Stimulated activated memory B cell treated with anti-CD40 and anti-IgM and Interleukin-4, amounts not matched to agents 10 μg/mL and 1 μg/mL and 100 μg/mL, for 72 hours (primary cell): ENCODE data around the gene CXCR2.
"Not testable (repeated sequence)": the region's sequence is repeated elsewhere in the genome, so short reads cannot be mapped to it uniquely, and the experiment has no call there.

Experiments used
- ATAC-seq: fragments of 150-1000 bp; cut with Tn5 transposase; 2 replicates; pipeline ENCODE4 v1.10.0; 2021
- H3K27ac Mint-ChIP-seq: one replicate; pipeline ENCODE4 v1.8.0; 2022; ENCODE audit warnings: mild to moderate bottlenecking, mixed read lengths
- H3K27me3 Mint-ChIP-seq: one replicate; pipeline ENCODE4 v1.8.0; 2022; ENCODE audit warnings: mixed read lengths
- H3K36me3 Mint-ChIP-seq: one replicate; pipeline ENCODE4 v1.8.0; 2022; ENCODE audit warnings: mixed read lengths
- H3K4me1 Mint-ChIP-seq: one replicate; pipeline ENCODE4 v1.8.0; 2022; ENCODE audit warnings: mixed read lengths
- H3K4me3 Mint-ChIP-seq: one replicate; pipeline ENCODE4 v1.8.0; 2022; ENCODE audit warnings: mild to moderate bottlenecking, moderate library complexity, mixed read lengths
- H3K9me3 Mint-ChIP-seq: one replicate; pipeline ENCODE4 v1.8.0; 2022; ENCODE audit warnings: mixed read lengths

The CXCR2 gene

DNA sequence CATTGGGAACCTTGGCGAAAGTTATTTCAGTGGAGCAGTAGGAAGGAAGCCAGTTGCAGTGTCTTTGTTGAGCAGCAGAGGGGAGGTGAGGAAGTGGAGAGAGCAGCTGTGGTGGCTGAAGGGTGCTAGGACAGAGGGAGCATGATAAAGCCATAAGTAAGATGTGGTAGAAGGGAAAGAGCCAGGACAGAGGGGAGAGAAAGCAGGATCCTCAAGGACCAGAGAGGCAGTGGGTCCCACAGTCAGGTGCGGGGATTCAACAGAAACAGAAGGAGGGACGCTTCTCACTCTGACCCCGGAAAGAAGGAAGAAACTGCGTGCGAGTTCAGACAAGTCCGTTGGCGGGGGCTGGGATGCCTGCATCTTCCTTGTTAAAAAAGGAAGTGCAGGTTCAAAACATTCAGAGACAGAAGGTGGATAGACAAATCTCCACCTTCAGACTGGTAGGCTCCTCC lies at the start of gene CXCR2:
TSS of gene CXCR2 (plus strand) at position 403 of the 455 bp plus-strand sequence. CDS start 8,774 bp downstream, outside the sequence.
- no peak within 1 kb of the TSS for H3K27ac Mint-ChIP-seq
- H3K9me3 Mint-ChIP-seq: peaks cover 2% of the 10 kb centered on the region
- H3K27me3 Mint-ChIP-seq: peaks cover 40% of the 10 kb centered on the region
- no peak for ATAC-seq
- H3K36me3 Mint-ChIP-seq: no peaks in the 10 kb centered on the region
- H3K4me1 Mint-ChIP-seq: peaks cover 11% of the 10 kb centered on the region
- no peak within 1 kb of the TSS for H3K4me3 Mint-ChIP-seq

DNA sequence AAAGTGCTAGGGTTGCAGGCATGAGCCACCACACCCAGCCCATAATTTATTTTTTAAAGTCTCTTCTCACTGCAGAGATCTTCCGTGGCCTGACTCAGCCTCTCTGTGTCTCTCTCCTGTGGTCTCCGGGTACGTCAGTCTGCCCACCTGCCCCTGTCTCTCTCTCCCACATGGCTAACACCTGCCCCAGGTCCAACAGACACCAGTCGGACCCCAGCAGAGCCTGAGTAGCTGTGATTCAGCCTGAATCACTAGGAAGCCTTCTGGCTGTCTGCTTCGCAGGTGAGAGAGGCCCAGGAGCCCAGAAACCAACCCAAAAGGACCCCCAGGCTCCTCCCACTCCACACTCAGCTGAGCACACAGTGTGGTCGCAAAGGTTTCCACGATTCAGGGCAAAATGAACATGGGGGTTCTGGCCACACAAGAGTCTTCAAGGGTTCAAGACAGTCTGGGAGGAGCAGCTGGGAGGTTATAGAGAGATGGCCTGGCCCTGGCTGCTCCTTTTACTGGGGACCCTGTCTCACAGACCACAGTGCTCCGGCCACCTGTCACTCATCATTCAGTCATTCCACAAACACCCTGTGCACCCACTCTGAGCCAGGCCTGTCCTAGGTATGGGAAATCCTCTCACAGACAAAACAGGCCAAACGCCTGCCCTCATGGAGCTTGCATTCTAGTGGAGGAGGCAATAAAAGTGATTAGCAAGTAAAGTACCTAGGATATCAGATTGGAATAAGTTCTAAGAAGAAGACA lies 48.2 kb upstream of the CXCR2 start:
- Mint-ChIP-seq H3K27ac (no peak overlapping the region), H3K27me3 (peaks cover 45% of the 10 kb centered on the region), H3K4me1 (peaks cover 16% of the 10 kb centered on the region), H3K36me3 (no peaks in the 10 kb centered on the region), H3K9me3 (peaks cover 2% of the 10 kb centered on the region), H3K4me3 (no peak overlapping the region)
- no peak for ATAC-seq

GRCh38 chr2:218079943-218080913 lies 45.6 kb upstream of the CXCR2 start:
- ATAC-seq: peak; percentile 15
- H3K9me3 Mint-ChIP-seq: peaks cover 2% of the 10 kb centered on the region
- H3K4me1 Mint-ChIP-seq: peaks cover 16% of the 10 kb centered on the region
- no peak overlapping the region for H3K27ac Mint-ChIP-seq
- peaks cover 27% of the 10 kb centered on the region for H3K27me3 Mint-ChIP-seq
- no peaks in the 10 kb centered on the region for H3K36me3 Mint-ChIP-seq
- no peak overlapping the region for H3K4me3 Mint-ChIP-seq

DNA sequence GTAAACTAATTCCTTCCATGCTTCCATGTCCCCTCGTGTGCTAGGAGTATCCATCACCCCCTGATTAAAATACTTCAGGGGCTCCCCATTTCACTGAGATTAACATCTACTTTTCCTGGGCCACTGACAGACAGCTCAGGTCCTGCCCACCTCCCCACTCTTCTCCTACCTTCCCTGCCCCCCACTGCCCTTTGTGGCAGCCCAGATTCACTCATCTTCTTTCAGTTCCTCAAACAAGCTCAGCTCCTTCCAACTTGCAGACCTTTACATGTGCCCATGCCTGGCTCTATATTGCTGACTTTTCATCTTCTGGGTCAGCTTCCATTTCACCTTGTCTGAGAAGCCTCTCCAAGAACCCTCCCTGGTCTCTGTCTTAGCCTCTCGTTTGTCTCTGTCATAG lies 44.8 kb upstream of the CXCR2 start:
- Mint-ChIP-seq H3K4me3 (no peak overlapping the region), H3K4me1 (peaks cover 16% of the 10 kb centered on the region), H3K36me3 (peaks cover 1% of the 10 kb centered on the region), H3K9me3 (peaks cover 4% of the 10 kb centered on the region), H3K27me3 (peaks cover 23% of the 10 kb centered on the region), H3K27ac (no peak overlapping the region)
- ATAC-seq: peak; percentile 89

- Mint-ChIP-seq H3K4me1 (peaks cover 16% of the 10 kb centered on the region), H3K27me3 (peaks cover 30% of the 10 kb centered on the region), H3K9me3 (peaks cover 10% of the 10 kb centered on the region), H3K36me3 (peaks cover 7% of the 10 kb centered on the region), H3K4me3 (no peak overlapping the region), H3K27ac (no peak overlapping the region)
- ATAC-seq: no peak
These were observed 44.1 kb upstream of the CXCR2 start for GRCh38 chr2:218081695-218082094.

DNA sequence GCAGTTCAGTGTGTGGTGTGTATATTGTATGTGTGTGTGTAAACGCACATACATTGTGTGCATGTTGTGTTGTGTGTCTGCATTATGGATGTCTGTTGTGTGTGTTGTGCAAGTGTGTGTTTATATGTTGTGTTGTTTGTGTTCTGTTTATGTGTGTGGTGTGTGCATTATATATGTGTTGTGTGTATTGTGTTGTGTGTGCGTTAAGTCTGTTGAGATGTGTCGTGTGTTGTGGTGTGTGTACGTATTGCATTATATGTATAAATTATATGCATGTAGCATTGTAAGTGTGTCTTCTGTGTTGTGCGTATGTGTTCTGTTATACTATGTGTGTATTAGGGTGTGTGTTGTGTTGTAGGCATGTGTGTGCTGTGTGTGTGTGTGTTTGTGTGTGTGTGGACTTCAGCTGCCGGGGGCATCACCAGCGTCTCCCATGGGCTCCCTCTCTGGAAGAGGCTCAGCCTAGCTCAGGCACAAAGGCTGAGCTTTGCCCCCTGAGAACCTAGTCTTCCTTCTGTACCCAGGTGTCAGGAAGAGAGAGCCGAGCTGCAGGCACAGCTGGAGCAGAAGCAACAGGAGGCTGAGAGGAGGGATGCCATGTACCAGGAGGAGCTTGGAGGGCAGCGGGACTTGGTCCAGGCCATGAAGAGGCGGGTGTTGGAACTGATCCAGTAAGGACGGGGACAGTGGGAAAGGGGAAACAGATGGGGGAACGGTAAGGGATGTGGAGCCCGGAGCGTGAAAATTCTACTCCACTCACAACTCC lies 43.1 kb upstream of the CXCR2 start:
- ATAC-seq: no peak
- peaks cover 16% of the 10 kb centered on the region for H3K4me1 Mint-ChIP-seq

DNA sequence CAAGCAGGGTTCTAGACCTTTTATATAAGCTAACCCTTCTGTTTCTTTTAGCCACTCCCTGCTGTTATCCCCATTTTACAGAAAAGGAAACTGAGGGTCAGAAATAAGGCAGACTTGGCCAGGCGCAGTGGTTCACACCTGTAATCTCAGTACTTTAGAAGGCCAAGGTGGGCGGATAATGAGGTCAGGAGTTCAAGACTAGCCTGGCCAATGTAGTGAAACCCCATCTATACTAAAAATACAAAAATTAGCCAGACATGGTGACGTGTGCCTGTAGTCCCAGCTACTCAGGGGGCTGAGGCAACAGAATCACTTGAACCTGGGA lies 42.5 kb upstream of the CXCR2 start:
- H3K36me3 Mint-ChIP-seq: peaks cover 8% of the 10 kb centered on the region
- peaks cover 10% of the 10 kb centered on the region for H3K9me3 Mint-ChIP-seq
- H3K27ac Mint-ChIP-seq: no peak overlapping the region
- ATAC-seq: no peak
- H3K27me3 Mint-ChIP-seq: peaks cover 32% of the 10 kb centered on the region
- no peak overlapping the region for H3K4me3 Mint-ChIP-seq
- H3K4me1 Mint-ChIP-seq: peaks cover 16% of the 10 kb centered on the region

More for the DNA sequence above, 43.1 kb upstream of the CXCR2 start:
- Mint-ChIP-seq H3K27me3 (peaks cover 32% of the 10 kb centered on the region), H3K36me3 (peaks cover 8% of the 10 kb centered on the region), H3K9me3 (peaks cover 10% of the 10 kb centered on the region), H3K27ac (no peak overlapping the region), H3K4me3 (no peak overlapping the region)

DNA sequence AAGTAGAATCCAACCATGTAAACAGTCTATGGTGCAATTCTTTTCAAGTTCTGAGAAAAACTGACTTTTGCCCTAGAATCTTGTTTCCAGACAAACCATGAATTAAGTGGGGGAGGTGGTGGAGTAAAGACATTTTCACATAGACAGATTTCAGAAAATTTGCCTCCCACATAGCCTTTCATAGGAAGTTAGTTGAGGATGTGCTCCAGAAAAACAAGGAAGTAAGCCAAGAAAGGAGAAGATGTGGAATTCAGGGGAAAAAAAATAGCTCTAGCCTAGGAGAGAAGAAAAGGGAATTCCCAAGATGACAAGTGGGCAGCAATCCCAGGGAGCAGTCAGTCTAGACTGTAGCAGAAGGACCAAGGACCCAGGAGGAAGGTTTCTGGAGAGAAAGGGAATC lies 39.4 kb upstream of the CXCR2 start:
- Mint-ChIP-seq H3K9me3 (peaks cover 10% of the 10 kb centered on the region), H3K27me3 (peaks cover 27% of the 10 kb centered on the region), H3K4me3 (no peak overlapping the region), H3K4me1 (peaks cover 1% of the 10 kb centered on the region), H3K36me3 (peaks cover 8% of the 10 kb centered on the region), H3K27ac (no peak overlapping the region)
- ATAC-seq: no peak

DNA sequence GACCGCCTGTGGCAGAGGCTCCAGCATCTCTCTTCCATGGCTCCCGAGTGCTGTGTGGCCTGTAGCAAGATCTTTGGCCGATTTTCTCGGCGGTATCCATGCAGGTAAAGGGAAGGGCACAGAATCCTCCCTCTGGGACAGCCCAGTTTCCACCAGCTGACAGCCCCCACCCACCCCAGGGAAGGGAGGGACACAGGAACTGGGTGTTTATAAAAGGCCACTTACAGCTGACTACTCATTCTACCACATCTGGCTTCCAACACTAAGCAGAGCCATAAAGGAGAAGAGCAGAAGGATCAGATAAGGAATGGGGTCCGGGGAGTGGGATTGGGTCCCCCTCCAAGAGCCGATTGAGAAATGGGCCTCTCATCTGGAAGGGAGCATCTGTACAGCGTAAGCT lies 36.6 kb upstream of the CXCR2 start:
- Mint-ChIP-seq H3K4me3 (no peak overlapping the region), H3K36me3 (peaks cover 8% of the 10 kb centered on the region), H3K4me1 (no peaks in the 10 kb centered on the region), H3K9me3 (peaks cover 8% of the 10 kb centered on the region), H3K27me3 (peaks cover 15% of the 10 kb centered on the region), H3K27ac (no peak overlapping the region)
- ATAC-seq: peak; percentile 17

GRCh38 chr2:218091746-218092145 lies 34.1 kb upstream of the CXCR2 start:
- Mint-ChIP-seq H3K27ac (no peak overlapping the region), H3K36me3 (peaks cover under 1% of the 10 kb centered on the region), H3K9me3 (peaks cover under 1% of the 10 kb centered on the region), H3K27me3 (peaks cover 8% of the 10 kb centered on the region), H3K4me1 (no peaks in the 10 kb centered on the region), H3K4me3 (no peak overlapping the region)
- no peak for ATAC-seq

- ATAC-seq: no peak
- no peak overlapping the region for H3K4me3 Mint-ChIP-seq
- peaks cover 4% of the 10 kb centered on the region for H3K9me3 Mint-ChIP-seq
- H3K36me3 Mint-ChIP-seq: no peaks in the 10 kb centered on the region
- H3K4me1 Mint-ChIP-seq: no peaks in the 10 kb centered on the region
- H3K27me3 Mint-ChIP-seq: peaks cover 14% of the 10 kb centered on the region
- H3K27ac Mint-ChIP-seq: no peak overlapping the region
These were observed 31.9 kb upstream of the CXCR2 start for GRCh38 chr2:218093879-218094278.

GRCh38 chr2:218095853-218096252 lies 30.0 kb upstream of the CXCR2 start:
- H3K4me1 Mint-ChIP-seq: no peaks in the 10 kb centered on the region
- no peaks in the 10 kb centered on the region for H3K36me3 Mint-ChIP-seq
- H3K4me3 Mint-ChIP-seq: no peak overlapping the region
- H3K9me3 Mint-ChIP-seq: peaks cover 14% of the 10 kb centered on the region
- no peak overlapping the region for H3K27ac Mint-ChIP-seq
- ATAC-seq: no peak
- H3K27me3 Mint-ChIP-seq: peaks cover 15% of the 10 kb centered on the region

GRCh38 chr2:218097975-218098374 lies 27.9 kb upstream of the CXCR2 start:
- no peaks in the 10 kb centered on the region for H3K36me3 Mint-ChIP-seq
- peaks cover 14% of the 10 kb centered on the region for H3K9me3 Mint-ChIP-seq
- no peak overlapping the region for H3K4me3 Mint-ChIP-seq
- H3K27ac Mint-ChIP-seq: no peak overlapping the region
- H3K4me1 Mint-ChIP-seq: no peaks in the 10 kb centered on the region
- no peak for ATAC-seq
- peaks cover 15% of the 10 kb centered on the region for H3K27me3 Mint-ChIP-seq

- not testable (repeated sequence) for H3K27ac Mint-ChIP-seq, H3K36me3 Mint-ChIP-seq, H3K9me3 Mint-ChIP-seq, H3K4me1 Mint-ChIP-seq, ATAC-seq, H3K4me3 Mint-ChIP-seq
- peaks cover 85% of the 10 kb centered on the region for H3K27me3 Mint-ChIP-seq
These were observed 17.0 kb upstream of the CXCR2 start for GRCh38 chr2:218108834-218109233.

GRCh38 chr2:218121789-218122188 lies 4.0 kb upstream of the CXCR2 start:
- not testable (repeated sequence) for H3K9me3 Mint-ChIP-seq

More at GRCh38 chr2:218121789-218122188, 4.0 kb upstream of the CXCR2 start:
- ATAC-seq, H3K36me3 Mint-ChIP-seq, H3K4me3 Mint-ChIP-seq, H3K27ac Mint-ChIP-seq: not testable (repeated sequence)
- peaks cover 11% of the 10 kb centered on the region for H3K4me1 Mint-ChIP-seq
- H3K27me3 Mint-ChIP-seq: peaks cover 36% of the 10 kb centered on the region
